K562 (cell line): ENCODE measurements around the gene MRGPRE. TPM values are rescaled to one million over a fixed set of nuclear protein-coding genes. Genes with fewer than 3 reads are reported as not detected.
A peak's percentile ranks its signal among the peaks of the same experiment; 100 is the strongest.

Experiments
- ATAC-seq: fragments of 200-7000 bp; cut with Tn5 transposase; 3 replicates; pipeline ENCODE4 v1.9.1; 2020; ENCODE audit warnings: moderate library complexity
- BruUV-seq: library from RNA; stranded (reverse); fragments of 400-500 nt; replicated peaks from 2 replicates; lab custom pipeline; 2021; lab: Mats Ljungman, UMichigan
- CTCF ChIA-PET: fragments of 300-600 bp; formaldehyde crosslinking; extraction: SDS; loops from one replicate; lab custom pipeline; 2021; ENCODE audit warnings: low intra/inter-chr PET ratio; lab: Yijun Ruan, JAX
- POLR2A ChIA-PET: fragments of 300-600, 350-650 bp; sonication (Branson Sonifier 250); formaldehyde crosslinking; extraction: SDS; loops from one replicate; lab custom pipeline; 2021; ENCODE audit warnings: antibody characterized with exemption, inconsistent platforms; lab: Yijun Ruan, JAX
- DNase-seq, 4 experiments: peaks; one replicate each; pipeline versions ENCODE4 v3.0.0 to v3.0.0-alpha.2; 2011 to 2018; ENCODE audit warnings: low spot score in 3 of 4, mixed read lengths in 3 of 4; ENCODE audit errors: extremely low read depth in 1 of 4
- FAIRE-seq: peaks from 2 replicates; lab custom pipeline; 2011; peaks lifted over from hg19 to GRCh38; lab: Jason Lieb, UNC
- H2AFZ ChIP-seq: 2 replicates; pipeline ENCODE4 v1.6.0; 2011; ENCODE audit warnings: low read depth, low read length, control low read depth, inconsistent platforms
- H3K27ac ChIP-seq: fragments of 200-600 bp; 3 replicates; pipeline ENCODE4 v1.8.0; 2011; ENCODE audit warnings: low read depth, mild to moderate bottlenecking, control low read depth, inconsistent platforms, low read length, moderate library complexity, mixed read lengths; ENCODE audit errors: extremely low read depth
- H3K27me3 ChIP-seq, 2 experiments: fragments of 300-600 bp in 1 of 2; 2 replicates in 1 of 2; 3 replicates in 1 of 2; pipeline versions ENCODE4 v1.6.0 to v1.8.0; 2011; ENCODE audit warnings: inconsistent platforms in 2 of 2, low read length in 2 of 2, mild to moderate bottlenecking in 1 of 2, mixed read lengths in 1 of 2, moderate library complexity in 1 of 2; ENCODE audit not compliant: control insufficient read depth in 2 of 2, insufficient read depth in 2 of 2
- H3K36me3 ChIP-seq: fragments of 300-600 bp; 3 replicates; pipeline ENCODE4 v1.8.0; 2011; ENCODE audit warnings: mild to moderate bottlenecking, low read length, inconsistent platforms; ENCODE audit not compliant: control insufficient read depth, insufficient read depth
- H3K4me1 ChIP-seq, 2 experiments: fragments of 200-600 bp in 1 of 2; replicated peaks in 1 of 2; 2 replicates in 1 of 2; 3 replicates in 1 of 2; pipeline versions ENCODE4 v1.5.1 to v1.8.0; 2011; ENCODE audit warnings: inconsistent platforms in 2 of 2, low read length in 2 of 2, mild to moderate bottlenecking in 1 of 2, mixed read lengths in 1 of 2, moderate library complexity in 1 of 2; ENCODE audit not compliant: control insufficient read depth in 2 of 2, insufficient read depth in 2 of 2
- H3K4me2 ChIP-seq: 2 replicates; pipeline ENCODE4 v1.6.1; 2011; ENCODE audit warnings: low read length, control low read depth, inconsistent platforms, mixed read lengths; ENCODE audit not compliant: insufficient read depth
- H3K4me3 ChIP-seq: fragments of 200-600 bp; sonication (generic), shearing (Covaris generic); 2 replicates; pipeline ENCODE4 v1.5.1; 2016; ENCODE audit warnings: control low read depth, inconsistent platforms
- H3K79me2 ChIP-seq: fragments of 200-600 bp; 3 replicates; pipeline ENCODE4 v1.8.0; 2011; ENCODE audit warnings: low read length, inconsistent platforms; ENCODE audit not compliant: control insufficient read depth, insufficient read depth
- H3K9ac ChIP-seq, 2 experiments: 2 replicates each; pipeline versions ENCODE4 v1.6.0 to v1.6.1; 2011; ENCODE audit warnings: low read depth in 2 of 2, low read length in 2 of 2, control low read depth in 1 of 2, inconsistent platforms in 1 of 2, mild to moderate bottlenecking in 1 of 2, mixed read lengths in 1 of 2; ENCODE audit not compliant: insufficient read depth in 1 of 2
- H3K9me1 ChIP-seq: one replicate; pipeline ENCODE4 v1.6.0; 2011; ENCODE audit warnings: inconsistent platforms, mild to moderate bottlenecking, low read length, moderate library complexity; ENCODE audit not compliant: control insufficient read depth, insufficient read depth
- H3K9me3 ChIP-seq: replicated peaks from 2 replicates; pipeline ENCODE4 v1.5.1; 2011; ENCODE audit warnings: low read depth, low read length, inconsistent platforms; ENCODE audit not compliant: control insufficient read depth, insufficient read depth
- H4K20me1 ChIP-seq: replicated peaks from 2 replicates; pipeline ENCODE4 v1.6.1; 2011; ENCODE audit warnings: low read length, inconsistent platforms, mixed read lengths; ENCODE audit not compliant: control insufficient read depth, insufficient read depth
- ELF1 ChIP-seq: fragments of 200-800 bp; sonication (Bioruptor generic); IDR thresholded peaks from 2 replicates; pipeline ENCODE4 v1.6.1; 2016; ENCODE audit warnings: missing genetic modification characterization, missing compliant biosample characterization
- ZBTB33 ChIP-seq: sonication (generic); formaldehyde crosslinking; IDR thresholded peaks from 2 replicates; pipeline ENCODE4 v1.8.1; 2023; ENCODE audit warnings: mild to moderate bottlenecking, missing genetic modification reagents
- ZFP1 ChIP-seq: fragments of 450-650 bp; formaldehyde crosslinking; IDR thresholded peaks from 2 replicates; pipeline ENCODE4 v1.4.0; 2020; ENCODE audit warnings: mild to moderate bottlenecking, mixed read lengths
- WGBS: fragments of 100-300 bp; shearing (Covaris generic); methylation state at CpG from one replicate; pipeline ENCODE4 v1.1.6; 2016; ENCODE audit warnings: low coverage, mixed read lengths; ENCODE audit not compliant: insufficient coverage; ENCODE audit errors: missing lambda C conversion rate; 5-methylcytosine and 5-hydroxymethylcytosine counted together
- in situ Hi-C: fragments of 300-500 bp; cut with MboI; formaldehyde crosslinking; loops from 4 replicates; pipeline ENCODE4 v1.15.0; 2018; ENCODE audit warnings: inconsistent platforms, mixed read lengths
- intact Hi-C: fragments of 100-400 bp; cut with micrococcal nuclease; formaldehyde crosslinking; loops from 2 replicates; pipeline ENCODE4 v1.14.2; 2022
- polyA plus RNA-seq, 8 experiments: library from polyadenylated mRNA; depleted of rRNA in 4 of 8; stranded (reverse) in 5 of 8; unstranded in 3 of 8; fragments of >200 nt; fragmentation: Nextera tagmentation in 2 of 8; fragmentation: Illumina TruSeq in 1 of 8; extraction: Ambion mirVana in 2 of 8; extraction: Trizol in 1 of 8; gene quantifications; 2 replicates each; pipeline versions ENCODE4 v1.2.1 to v1.2.3, GENCODE V29; 2011 to 2014; ENCODE audit warnings: inconsistent platforms in 1 of 8, missing spikeins in 1 of 8
- total RNA-seq, 7 experiments: library from RNA; depleted of rRNA in 6 of 7; stranded (reverse); fragments of >200 nt in 6 of 7; fragmentation: Illumina TruSeq in 2 of 7; extraction: Trizol in 2 of 7; gene quantifications; 2 replicates each; pipeline versions ENCODE4 v1.2.1 to v1.2.3, GENCODE V29; 2011 to 2021; ENCODE audit warnings: low replicate concordance in 1 of 7

The MRGPRE gene
- total and polyA plus RNA-seq, 9 of the 15 experiments (the other 6 are each of a cell fraction or from before 2014, with no cell fraction given), result not detected

- H3K4me2 ChIP-seq, result no peak overlapping the region
- no peaks in the 10 kb centered on the region for H4K20me1 ChIP-seq
- no peaks in the 10 kb centered on the region for H3K9me3 ChIP-seq
- 75% methylated on average over 16 of the region's 19 CpGs for WGBS
- ATAC-seq, result no peak
- DNase-seq, result no peak
- in situ Hi-C loops, result no loop called here
- FAIRE-seq, result no peak
- peaks cover 0 to 45% of the 10 kb centered on the region in 2 experiments; a peak in 3 of 5 replicates for H3K4me1 ChIP-seq
- H3K79me2 ChIP-seq, result no peaks in the 10 kb centered on the region
- no peak overlapping the region for H3K27ac ChIP-seq
- intact Hi-C loops, result no loop called here
- H3K4me3 ChIP-seq, result no peak overlapping the region
- no TSS peak for BruUV-seq
- H2AFZ ChIP-seq, result no peak overlapping the region
- 0 out of 2 replicates have a peak, but pooled peaks have one; percentile 25 for TF ChIP-seq ZBTB33
- no peak for TF ChIP-seq ZFP1 (CRISPR knock-in tag)
- TF ChIP-seq ELF1 (tag), result no peak
- no peaks in the 10 kb centered on the region for H3K27me3 ChIP-seq
- no peaks in the 10 kb centered on the region for H3K36me3 ChIP-seq
- ChIA-PET CTCF (no interaction called here), POLR2A (no interaction called here)
- H3K9me1 ChIP-seq, result no peaks in the 10 kb centered on the region
- no peak overlapping the region for H3K9ac ChIP-seq
Measured at GRCh38 chr11:3191586-3192324, 40.5 kb downstream of the MRGPRE start.
